ENCODE data around the gene ORC3.

DNA sequence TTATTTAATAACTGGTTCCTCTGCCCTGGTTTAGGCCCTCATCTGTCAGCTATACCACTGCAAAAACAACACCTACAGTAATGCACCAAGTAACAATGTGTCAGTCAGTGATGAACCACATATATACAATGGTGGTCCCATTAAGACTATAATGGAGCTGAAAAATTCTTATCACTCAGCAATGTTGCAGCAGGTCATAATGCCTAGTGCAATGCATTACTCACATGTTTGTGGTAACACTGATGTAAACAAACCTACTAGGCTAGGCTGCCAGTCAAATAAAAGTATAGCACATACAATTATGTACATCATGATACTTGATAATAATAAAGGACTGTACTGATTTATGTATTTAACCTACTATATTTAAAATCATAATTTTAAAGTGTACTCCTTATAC, 31.5 kb upstream of the ORC3 start:
- TF ChIP-seq CTCF (IDR thresholded peaks at IDR 0.05) (no peak), POLR2A (IDR thresholded peaks at IDR 0.05) (no peak)

Measured in uterus (tissue), 2 donors.